GM19468 (cell line): Measurements from ENCODE around the gene CEP112.
"Not testable (repeated sequence)": the region's sequence is repeated elsewhere in the genome, so short reads cannot be mapped to it uniquely, and the experiment has no call there.

Experiments used
- ATAC-seq: cut with Tn5 transposase; IDR thresholded peaks from one replicate; pipeline ENCODE4 v1.9.1; 2021; ENCODE audit warnings: mild to moderate bottlenecking, moderate library complexity, moderate number of reproducible peaks; ENCODE audit not compliant: unreplicated experiment; ENCODE audit errors: extremely low read depth

CEP112 gene

DNA sequence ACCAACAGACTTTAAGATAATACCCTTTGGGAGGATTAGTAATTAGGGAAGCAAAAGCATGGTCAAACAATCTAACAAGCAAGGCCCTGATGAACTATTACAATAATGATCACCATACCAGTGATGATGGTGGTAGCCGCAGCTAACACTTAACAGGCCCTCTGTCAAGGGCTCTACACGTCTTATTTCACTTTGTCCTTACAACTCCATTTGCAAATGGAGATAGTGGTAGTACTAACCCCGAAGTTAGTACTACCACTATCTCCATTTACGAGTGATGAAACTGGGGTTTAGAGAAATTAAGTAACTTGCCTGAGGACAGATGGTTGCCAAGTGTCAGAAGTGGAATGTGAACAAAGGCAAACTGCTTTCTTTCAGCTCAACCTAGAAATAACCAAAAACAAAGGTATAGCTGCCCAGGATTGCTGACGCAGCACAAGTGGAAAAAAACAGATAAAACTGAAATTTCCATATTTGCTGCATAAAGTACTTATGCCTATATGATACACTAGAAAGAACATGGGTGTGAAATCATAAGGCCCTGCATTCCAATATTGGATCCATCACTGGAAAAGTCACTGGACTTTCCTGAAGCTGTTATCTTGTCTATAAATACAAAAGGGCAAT, 24.6 kb downstream of the CEP112 start:
- no peak for ATAC-seq

DNA sequence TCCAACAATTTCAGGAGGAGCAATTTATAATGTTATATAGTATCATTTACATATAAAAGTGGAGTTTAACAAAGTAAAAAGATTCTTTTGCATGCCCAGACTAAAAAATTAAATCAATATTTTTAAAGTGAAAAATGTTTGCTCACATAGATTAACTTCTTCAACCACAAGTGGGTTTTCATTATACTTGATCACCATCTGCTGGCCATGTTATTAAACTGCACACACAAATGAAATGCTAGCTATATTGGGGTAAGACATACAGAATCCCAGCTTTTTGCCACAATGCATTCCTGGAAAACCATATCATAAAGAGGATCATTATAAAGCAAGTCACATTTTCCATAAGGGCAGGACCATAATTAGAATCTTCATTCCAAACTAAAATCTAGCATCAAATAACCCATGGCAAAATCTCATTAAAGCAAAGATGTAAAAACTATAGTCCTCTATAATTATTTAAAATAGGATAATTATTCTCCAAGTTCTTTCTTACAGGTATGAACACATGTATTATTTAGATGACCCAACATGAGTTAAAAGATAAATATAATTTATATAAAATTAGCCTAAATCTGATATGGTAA, 26.3 kb downstream of the CEP112 start:
- no peak for ATAC-seq

DNA sequence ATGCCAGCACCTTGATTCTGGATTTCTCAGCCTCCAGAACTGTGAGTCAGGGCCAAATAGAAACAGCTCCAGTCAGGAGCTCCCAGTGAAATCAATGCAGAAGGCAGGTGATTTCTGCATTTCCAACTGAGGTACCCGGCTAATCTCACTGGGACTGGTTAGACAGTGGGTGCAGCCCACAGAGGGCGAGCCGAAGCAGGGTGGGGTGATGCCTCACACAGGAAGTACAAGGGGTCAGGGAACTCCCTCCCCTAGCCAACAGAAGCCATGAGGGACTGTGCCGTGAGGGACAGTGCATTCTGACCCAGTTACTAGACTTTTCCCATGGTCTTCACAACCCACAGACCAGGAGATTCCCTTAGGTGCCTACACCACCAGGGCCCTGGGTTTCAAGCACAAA, 36.9 kb downstream of the CEP112 start:
- ATAC-seq = not testable (repeated sequence)

DNA sequence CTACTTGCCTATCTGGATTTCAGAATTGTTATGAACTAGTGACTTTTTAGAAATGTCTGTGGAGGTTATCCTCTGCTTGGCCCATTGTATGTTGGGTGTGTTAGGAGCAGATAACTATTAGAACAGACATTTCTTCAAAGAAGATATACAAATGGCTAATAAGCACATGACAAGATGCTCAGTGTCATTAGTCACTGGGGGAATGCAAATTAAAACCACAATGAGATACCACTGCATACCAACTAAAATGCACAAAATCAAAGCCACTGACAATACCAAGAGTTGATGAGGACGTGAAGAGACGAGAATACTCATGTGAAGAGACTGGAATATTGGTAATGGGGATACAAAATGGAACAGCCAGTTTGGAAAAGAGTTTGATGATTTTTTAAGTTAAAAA, 39.2 kb downstream of the CEP112 start:
- ATAC-seq = no peak

DNA sequence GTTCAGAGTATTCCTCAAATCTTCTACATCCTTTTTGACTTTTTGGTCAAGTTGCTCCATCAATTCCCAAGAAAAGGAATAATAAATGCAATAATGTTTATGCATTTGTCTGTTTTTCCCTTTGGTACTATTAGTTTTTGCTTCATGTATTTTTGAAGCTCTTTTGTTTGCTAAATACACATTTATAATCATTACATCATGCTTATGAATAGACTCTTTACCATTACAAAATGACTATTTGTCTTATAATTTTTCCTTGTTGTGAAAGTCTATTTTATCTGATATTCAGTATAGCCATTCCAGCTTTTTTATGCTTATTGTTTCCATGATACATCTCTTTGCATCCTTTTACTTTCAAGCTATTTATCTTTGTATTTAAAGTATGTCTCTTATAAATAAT, 41.2 kb downstream of the CEP112 start:
- ATAC-seq = no peak

DNA sequence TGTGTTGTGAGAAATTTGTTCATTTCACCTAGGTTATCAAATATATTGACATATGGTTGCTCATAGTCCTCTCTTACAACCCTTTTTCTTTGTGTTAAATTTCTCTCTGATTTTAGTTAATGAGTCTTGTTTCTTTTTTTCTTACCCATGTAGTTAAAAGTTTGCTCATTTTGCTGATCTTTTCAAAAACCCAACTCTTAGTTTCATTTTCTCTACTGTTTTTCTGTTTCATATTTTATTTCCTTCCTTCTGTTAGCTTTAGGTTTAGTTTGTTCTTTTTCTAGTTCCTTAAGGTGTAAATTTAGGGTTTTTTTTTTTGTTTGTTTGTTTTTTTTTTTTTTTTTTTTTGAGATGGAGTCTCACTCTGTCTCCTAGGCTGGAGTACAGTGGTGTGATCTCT, 42.4 kb downstream of the CEP112 start:
- no peak for ATAC-seq

DNA sequence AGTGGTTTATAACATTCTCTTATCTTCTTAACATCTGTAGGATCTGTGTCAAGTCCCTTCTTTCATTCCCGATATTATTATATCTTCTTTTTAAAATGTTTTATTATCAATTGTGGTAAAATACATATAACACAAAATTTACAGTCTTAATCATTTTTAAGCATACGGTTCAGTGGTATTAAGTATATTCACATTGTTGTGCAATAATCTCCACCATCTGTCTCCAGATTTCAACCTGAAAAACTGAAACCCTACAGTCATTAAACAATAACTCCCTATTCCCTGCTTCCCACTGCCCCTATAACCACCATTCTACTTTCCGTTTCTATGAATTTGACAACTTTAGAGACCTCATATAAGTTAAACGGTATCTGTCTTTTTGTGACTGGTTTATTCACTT, 45.5 kb downstream of the CEP112 start:
- ATAC-seq = no peak

DNA sequence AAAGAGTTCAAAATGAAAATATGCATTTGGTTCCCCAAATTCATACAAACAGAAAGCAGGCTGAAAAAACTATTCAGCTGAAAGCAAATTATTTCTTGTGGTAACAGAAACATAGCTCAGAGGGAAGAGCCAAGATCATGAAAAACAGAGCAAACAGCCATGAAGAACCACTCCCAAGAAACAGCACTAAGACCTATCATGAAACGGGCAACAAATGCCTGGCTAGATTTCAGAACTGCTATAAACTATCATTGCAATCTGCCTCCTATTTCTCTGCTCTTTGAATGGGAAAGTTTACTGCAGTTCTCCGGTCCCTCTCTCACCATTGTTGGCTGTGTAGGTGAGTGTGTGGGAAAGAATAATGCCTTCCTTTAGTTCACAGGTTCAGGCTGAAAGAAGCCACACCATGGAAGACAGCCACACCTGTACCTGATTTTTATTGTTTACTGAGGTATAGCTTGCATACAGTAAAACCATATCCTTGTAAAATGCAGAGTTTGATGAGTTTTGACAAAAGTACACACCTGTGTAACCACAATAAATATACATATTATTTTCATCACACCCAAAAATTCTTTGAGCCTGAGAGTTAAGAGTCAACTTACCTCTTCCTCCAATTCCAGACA, 48.2 kb downstream of the CEP112 start:
- ATAC-seq = no peak

DNA sequence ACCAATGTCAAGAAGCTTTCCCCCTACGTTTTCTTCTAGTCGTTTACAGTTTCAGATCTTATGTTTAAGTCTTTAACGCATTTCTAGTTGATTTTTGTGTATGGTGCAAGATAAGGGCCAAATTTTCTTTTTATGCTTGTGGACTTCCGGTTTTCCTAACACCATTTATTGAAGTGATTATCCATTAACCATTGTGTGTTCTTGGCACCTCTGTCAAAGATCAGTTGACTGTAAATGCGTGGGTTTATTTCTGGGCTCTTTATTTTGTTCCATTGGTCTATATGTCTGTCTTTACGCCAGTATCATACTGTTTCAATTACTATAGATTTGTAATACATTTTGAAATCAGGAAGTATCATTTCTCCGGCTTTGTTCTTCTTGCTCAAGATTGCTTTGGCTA, 49.5 kb downstream of the CEP112 start:
- ATAC-seq = no peak

DNA sequence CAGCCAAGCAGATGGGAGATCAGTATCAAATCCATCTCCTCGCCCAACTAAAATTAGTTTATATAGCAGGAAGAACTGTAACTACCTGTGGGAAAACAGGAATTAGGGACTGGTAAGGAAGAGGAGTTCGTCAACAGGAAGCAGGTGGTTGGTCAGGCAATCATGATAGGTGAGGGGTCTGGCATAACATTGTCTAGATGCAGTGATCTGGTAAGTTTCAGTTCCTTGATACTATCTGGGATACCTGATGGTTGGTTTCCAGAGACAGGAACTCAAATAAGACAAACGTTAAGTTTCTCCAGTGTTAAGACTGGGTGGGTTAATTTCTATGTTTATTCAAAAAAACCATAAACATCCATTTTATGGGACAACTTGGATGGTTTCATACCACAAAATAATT, 53.8 kb downstream of the CEP112 start:
- no peak for ATAC-seq

DNA sequence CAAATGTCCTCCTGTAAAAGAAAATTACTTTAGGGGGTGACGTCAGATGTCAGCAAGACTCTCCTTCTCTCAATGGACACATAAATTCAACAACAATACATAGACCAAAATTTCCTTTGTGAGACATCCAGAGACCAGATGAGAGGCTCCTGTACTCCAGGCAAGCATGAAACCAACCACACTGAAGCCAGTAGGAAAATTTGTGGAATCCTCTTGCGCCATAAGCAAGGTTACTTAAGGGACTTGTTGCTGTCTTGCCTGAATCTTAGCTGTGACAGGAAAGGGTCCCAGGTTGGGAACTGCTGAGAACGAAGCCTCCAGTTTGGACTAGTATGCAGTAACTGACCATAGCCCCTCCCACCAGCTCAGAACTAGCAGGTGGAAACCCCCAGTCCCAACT, 56.0 kb downstream of the CEP112 start:
- no peak for ATAC-seq

DNA sequence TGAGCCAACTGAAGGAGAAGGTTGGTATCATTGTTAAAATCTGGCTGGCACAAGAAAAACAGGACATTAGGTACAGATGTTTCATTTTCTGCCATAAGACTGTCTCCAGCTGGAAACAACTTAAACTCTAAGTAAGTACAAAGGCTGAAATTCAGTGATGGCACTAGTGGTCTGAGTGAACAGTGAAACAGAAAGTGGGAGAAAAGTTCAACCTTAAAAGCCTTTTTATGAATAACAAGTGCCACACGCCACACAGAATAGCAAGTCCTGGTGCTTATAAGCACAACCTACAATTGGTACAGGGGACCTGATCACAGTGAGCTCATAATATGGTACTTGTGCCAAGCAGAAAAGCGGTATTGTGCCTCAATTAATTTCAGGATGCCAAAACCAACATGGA, 56.7 kb downstream of the CEP112 start:
- ATAC-seq = no peak

DNA sequence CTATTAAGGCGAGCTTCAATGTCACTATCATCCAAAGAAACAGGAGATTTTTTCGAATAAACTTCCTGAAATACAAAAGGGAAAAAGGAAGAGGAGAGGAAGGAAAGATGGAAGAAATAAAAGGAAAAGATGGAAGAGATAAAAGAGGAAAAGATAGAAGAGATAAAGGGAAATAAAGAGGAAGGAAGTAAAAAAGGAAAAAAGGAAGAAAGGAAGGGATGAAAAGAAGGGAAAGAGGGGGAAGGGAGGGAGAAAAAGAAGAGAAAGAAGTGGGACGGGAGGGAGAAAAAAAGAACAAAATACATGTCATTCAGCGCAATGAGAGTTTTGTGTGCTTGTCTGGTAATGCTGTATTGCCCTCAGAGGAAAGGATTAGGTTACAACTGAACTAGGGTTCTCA, 62.2 kb downstream of the CEP112 start:
- no peak for ATAC-seq

DNA sequence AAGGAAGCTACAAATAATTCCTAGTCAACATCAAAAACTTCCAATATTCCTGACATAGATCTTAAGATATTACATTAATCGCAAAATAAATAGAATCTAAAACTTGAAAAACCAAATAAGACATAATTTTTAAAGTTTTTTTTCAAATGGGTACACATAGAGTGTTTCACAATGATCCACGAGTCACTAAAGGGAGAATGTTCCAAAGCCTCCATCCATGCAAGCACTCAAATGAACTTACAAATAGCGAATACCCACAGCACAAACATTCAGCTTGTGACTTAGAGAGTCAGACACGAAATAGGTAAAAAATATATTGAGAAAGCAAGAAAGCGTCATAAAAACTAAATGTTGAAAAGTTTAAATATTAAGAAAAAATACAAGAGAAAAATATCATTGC, 65.7 kb downstream of the CEP112 start:
- ATAC-seq = no peak

DNA sequence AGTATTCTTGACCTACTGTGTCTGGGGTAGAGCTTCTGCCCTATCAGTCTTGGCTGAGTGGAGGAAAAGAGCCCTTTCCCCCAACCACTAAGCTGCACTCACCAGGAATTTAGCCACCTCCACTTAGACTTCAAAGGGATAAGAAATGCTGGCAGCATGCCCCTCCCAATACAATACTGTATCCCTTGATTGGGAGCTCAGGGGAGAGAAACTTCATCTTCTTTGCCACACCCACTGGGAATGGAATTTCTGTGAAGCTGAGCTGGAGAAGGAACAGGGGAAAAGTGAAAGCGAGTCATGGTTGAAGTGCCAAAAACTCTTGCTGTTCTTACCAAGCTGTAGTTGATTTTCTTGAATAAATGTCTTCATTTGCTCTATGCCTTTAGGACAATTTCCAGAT, 68.8 kb downstream of the CEP112 start:
- ATAC-seq = no peak

DNA sequence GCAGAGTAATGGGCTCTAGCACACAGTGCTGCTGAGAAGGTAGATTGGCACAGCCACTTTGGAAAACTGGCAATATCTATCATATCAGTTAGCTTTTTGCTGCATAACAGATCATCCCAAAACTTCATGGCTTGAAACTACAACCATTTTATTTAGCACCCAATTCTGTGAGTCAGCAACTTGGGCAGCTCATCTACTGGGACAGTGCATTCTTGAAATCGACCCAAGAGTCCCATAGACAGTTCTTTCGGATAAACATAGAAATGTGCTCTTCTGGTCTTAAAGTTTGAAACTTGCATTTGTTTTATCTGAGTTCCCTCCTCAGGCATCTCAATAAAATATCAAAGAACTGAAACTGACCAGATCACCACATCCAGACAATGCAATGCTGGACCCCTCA, 76.7 kb downstream of the CEP112 start:
- no peak for ATAC-seq

DNA sequence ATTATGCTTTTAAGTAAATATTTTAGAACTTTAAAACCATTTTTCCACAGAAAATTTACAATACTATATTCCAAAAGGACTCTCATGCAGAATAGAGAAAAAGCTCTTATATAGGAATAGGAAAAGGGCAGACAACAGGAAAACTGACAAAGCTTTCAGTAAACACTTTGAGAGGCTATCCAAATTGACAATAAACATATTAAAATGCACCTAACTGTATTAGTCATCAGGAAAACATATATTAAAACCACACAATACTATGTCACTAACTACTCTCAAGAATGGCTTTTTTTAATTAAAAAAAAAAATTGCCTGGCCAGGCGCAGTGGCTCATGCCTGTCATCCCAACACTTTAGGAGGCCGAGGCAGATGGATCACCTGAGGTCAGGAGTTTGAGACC, 77.3 kb downstream of the CEP112 start:
- no peak for ATAC-seq

DNA sequence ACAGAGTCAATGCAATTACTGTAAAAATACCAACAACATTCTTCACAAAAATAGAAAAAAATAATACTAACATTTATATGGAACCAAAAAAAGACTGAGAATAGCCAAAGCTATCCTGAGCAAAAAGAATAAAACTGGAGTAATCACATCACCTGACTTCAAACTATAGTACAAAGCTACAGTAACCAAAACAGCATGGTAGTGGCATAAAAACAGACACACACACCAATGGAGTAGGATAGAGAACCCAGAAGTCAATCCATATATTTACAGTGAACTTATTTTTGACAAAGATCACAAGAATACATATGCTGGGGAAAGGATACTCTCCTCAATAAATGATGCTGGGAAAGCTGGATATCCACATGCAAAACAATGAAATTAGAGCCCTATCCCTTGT, 84.2 kb downstream of the CEP112 start:
- ATAC-seq = no peak

DNA sequence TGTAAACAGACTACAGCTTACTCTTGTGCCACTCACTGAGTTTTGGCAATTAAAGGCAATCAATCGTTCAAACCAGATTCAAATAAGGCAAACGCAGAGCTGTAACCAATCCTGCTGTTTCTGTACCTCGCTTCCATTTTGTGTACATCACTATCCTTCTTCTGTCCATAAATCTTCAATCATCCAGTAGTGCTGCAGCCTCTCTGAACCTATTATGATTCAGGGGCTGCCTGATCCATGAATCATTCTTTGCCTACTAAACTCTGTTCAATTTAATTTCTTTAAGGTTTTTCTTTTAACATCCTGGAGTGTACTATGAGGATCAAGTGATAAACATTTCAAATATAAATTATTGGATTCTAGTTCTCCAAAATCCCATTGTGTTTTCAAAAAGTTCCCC, 93.9 kb downstream of the CEP112 start:
- no peak for ATAC-seq

DNA sequence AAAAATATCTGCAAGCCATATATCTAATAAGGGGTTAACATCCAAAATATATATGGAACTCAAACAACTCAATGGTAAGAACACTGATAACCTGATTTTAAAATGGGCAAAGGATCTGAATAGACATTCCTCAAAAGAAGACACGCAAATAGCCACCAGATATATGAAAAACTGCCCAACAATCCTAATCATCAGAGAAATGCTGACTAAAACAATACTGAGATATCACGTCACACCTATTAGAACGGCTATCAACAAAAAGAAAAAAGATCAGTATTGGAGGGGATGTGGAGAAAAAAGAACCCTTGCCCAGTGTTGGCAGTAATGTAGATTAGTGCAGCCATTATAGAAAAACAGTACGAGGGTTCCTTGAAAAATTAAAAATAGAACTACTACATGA, 97.2 kb downstream of the CEP112 start:
- no peak for ATAC-seq

DNA sequence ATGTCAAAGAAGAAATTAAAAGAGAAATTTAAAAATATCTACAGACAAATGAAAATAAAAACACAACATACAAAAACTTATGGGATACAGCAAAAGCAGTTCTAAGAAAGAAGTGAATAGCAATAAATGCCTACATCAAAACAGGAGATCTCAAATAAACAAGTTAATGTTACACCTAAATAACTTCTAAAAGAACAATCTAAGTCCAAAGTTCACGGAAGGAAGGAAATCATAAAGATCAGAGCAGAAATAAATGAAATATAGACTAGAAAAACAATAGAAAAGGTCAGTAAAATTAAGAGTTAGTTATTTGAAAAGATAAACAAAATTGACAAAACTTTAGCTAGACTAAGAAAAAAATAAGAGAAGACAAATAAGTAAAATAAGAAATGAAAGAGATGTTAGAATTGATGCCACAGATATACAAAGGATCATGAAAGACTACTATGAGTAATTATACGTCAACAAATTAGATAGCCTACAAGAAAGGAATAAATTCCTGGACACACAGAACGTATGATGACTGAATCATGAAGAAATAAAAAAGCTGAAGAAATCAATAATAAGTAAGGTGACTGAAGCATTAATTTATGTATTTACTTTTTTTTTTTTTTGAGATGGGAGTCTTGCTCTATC, 100.4 kb downstream of the CEP112 start:
- no peak for ATAC-seq

DNA sequence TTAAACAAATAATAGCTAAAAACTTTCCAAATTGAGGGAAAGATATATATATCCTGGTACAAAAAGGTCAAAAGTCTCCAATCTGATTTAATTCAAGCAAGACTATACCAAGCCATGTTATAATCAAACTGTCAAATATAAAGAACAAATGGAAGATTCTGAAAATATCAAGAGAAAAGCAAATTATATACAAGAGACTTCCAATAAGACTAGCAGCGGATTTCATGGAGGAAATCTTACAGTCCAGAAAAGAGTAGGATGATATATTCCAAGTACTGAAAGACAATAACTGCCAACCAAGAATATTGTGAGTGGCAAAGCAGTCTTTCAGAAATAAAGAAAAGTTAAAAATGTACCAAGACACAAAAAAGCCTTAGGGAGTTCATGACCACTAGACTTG, 102.2 kb downstream of the CEP112 start:
- ATAC-seq = no peak
